Ascending aorta (tissue), 2 donors: Measurements from ENCODE around the gene LHX2. TPM values are rescaled to one million over a fixed set of nuclear protein-coding genes. Genes with fewer than 3 reads are reported as not detected.
A peak's percentile ranks its signal among the peaks of the same experiment; 100 is the strongest.

Experiments
- DNase-seq, 2 donors: peaks; one replicate each; pipeline ENCODE4 v3.0.0-alpha.2; 2019; ENCODE audit warnings: low spot score in 2 of 2
- H3K27ac ChIP-seq, 2 donors: fragments of 200-600 bp; sonication (generic); one replicate each; pipeline ENCODE4 v1.5.1; 2016 to 2017; ENCODE audit warnings: mild to moderate bottlenecking in 1 of 2
- H3K27me3 ChIP-seq: fragments of 200-600 bp; sonication (generic); one replicate; pipeline ENCODE4 v1.5.1; 2017
- H3K36me3 ChIP-seq, 2 donors: fragments of 200-600 bp; sonication (generic); one replicate each; pipeline ENCODE4 v1.5.1; 2016
- H3K4me1 ChIP-seq, 2 donors: fragments of 200-600 bp; sonication (generic); one replicate each; pipeline ENCODE4 v1.5.1; 2016 to 2017; ENCODE audit warnings: mild to moderate bottlenecking in 1 of 2
- H3K4me3 ChIP-seq, 2 donors: fragments of 200-600 bp; sonication (generic); one replicate each; pipeline ENCODE4 v1.5.1; 2016 to 2017; ENCODE audit warnings: mild to moderate bottlenecking in 1 of 2
- H3K9me3 ChIP-seq, 2 donors: fragments of 200-600 bp; sonication (generic); one replicate each; pipeline ENCODE4 v1.5.1; 2016
- CTCF ChIP-seq, 3 experiments: fragments of 200-600 bp in 2 of 3; fragments of 450-650 bp in 1 of 3; sonication (generic) in 2 of 3; IDR thresholded peaks; one replicate each; pipeline ENCODE4 v1.5.1; 2016 to 2019; ENCODE audit warnings: antibody characterized with exemption in 3 of 3, mild to moderate bottlenecking in 1 of 3, moderate library complexity in 1 of 3
- intact Hi-C: fragments of 100-400 bp; cut with DNase I; formaldehyde crosslinking; loops from one replicate; pipeline ENCODE4 v1.15.1; 2023
- total RNA-seq: library from RNA; depleted of rRNA; stranded (reverse); fragments of >200 nt; gene quantifications from one replicate; pipeline ENCODE4 v1.1.0, GENCODE V29; 2016

The LHX2 gene
- total RNA-seq, 1 donor from 2014 or later: not detected

GRCh38 chr9:124017051-124017928 is 5.7 kb downstream of the LHX2 start:
- peaks cover 65% of the 10 kb centered on the region for H3K27me3 ChIP-seq
- peaks cover 8 to 24% of the 10 kb centered on the region in 2 donors for H3K4me1 ChIP-seq
- no peak for TF ChIP-seq CTCF (IDR thresholded peaks at IDR 0.05)
- H3K36me3 ChIP-seq: no peaks in the 10 kb centered on the region
- H3K4me3 ChIP-seq: peak overlapping the region; percentile 48
- intact Hi-C loops: no loop called here
- no peak for DNase-seq
- no peaks in the 10 kb centered on the region for H3K9me3 ChIP-seq
- no peak overlapping the region for H3K27ac ChIP-seq

DNA sequence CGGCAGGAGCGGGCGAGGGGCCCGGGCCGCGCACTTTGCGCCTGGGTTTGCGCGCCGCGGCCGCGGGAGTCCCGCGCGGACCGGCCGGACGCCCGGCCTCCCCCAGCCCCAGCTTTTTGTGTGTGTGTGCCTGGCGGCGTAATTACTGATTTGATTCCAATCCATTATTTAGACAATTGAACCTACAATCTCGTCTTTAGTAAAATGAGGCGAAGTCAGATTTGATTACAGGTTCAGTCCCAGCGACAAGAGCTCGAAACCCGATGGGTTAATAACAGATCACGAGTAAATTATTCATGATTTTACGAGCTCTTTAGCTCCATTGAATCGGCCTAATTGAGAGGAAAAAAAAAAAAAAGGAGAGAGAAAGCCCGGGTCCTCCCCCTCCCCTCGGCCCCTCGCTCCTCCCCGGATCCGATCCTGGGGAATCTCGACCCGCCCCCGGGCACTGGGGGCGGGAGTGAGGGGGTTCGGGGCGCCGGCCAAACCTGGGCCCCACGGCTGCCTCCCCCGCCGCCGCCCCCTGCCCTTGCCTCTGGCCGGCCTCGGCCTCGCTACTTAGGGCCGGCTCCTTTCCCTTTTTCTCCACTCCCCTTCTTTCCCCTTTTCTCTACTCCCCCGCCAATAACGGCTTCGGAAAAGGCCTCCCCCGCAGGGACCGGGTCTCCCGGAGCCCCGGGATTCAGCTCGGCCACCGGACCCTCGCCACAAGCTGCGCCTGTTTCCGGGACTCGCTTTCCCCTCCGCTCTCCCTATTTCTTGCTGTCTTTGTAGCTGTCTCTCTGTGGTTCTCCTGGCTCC is 6.6 kb downstream of the LHX2 start:
- Histone ChIP-seq H3K4me3 (peak overlapping the region; percentile 48), H3K36me3 (no peaks in the 10 kb centered on the region), H3K4me1 (peaks cover 4 to 20% of the 10 kb centered on the region in 2 donors), H3K9me3 (no peaks in the 10 kb centered on the region), H3K27me3 (peaks cover 64% of the 10 kb centered on the region), H3K27ac (no peak overlapping the region)
- DNase-seq: no peak
- intact Hi-C loops: no loop called here
- TF ChIP-seq CTCF (IDR thresholded peaks at IDR 0.05): no peak

DNA sequence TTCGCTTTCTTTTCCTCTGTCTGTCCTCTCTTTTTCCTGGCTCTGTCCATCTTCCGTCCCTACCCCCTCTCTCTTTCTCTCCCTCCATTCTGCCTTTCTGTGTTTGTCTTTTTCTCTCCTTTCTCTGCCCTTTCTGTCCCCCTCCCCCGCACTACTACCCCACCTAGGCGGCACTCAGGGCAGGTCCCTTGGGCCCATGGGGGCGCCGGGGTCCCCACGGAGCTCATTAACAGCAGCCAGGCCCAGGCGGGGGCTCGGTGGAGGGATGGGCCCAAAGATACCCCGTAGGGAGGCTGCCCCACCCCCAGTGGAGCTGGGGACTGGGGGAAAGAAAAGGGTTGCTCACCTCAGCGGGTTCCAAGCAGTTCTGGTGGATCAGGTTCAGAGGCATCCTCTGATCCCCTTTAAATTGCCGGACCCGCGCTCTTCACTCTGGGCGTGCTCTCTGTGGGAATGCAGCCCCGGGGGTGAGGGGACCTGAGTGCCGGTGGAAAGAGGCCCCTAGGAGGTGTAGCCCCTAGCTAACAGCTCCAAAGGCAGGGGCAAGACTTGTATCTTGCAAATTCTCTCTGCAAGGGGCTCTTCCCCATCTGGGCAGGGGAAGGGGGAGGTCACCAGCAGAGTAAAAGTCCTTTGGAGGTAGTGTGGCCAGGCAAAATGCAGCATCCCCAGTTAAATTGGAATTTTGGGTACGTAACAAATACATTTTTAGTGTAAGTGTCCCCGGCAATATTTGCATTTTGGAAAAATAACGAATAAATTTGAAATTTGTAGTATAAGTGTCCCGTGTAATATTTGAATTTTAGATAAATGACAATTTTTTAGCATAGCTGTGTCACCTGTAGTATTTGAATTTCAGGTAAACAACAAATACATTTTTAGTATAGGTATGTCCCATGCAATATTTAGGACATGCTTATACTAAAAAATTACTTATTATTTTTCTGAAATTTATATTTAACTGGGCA is 7.4 kb downstream of the LHX2 start:
- DNase-seq: no peak
- Histone ChIP-seq H3K4me3 (peak overlapping the region in 1 of 2 donors; percentile 48), H3K9me3 (no peaks in the 10 kb centered on the region), H3K27ac (no peak overlapping the region), H3K36me3 (no peaks in the 10 kb centered on the region), H3K4me1 (peaks cover 4 to 20% of the 10 kb centered on the region in 2 donors), H3K27me3 (peaks cover 69% of the 10 kb centered on the region)
- TF ChIP-seq CTCF (IDR thresholded peaks at IDR 0.05): no peak
- intact Hi-C loops: no loop called here

DNA sequence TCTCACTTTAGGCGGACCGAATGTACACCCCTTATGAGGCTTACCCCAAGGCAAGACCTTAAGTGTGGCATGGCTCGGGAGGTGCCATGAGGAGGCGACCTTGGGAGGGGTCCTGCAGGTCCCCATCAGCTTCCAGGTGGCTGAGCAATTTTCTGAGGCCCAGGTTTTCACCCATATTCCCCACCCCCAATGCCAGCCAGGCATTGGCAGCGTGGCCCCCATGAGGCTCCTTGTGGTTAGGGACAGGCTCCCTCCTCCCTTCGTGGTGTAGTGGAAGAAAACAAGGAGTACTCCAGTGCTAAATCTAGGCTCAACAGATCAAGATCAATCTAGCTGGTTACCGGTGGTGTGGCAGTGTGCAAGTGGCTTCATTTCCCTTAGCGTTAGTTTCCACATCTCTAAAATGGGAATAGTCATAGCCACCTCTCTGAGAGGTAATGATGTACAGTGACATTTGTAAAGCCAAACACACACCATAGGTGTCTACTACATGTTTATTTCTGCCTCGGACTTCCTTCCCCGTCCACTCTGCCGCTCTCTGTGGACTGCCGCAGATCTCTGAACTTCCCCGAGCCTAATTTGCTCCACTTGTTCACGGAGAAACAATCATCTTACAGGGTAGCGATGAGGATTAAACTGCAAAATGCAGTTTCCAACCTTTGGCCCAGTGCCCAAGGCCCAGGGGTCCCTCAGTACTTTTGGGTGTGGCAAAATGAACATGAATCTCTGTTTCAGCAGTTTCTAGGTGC is 8.4 kb downstream of the LHX2 start:
- Histone ChIP-seq H3K4me3 (no peak overlapping the region), H3K9me3 (no peaks in the 10 kb centered on the region), H3K36me3 (no peaks in the 10 kb centered on the region), H3K27ac (no peak overlapping the region), H3K27me3 (peaks cover 69% of the 10 kb centered on the region), H3K4me1 (peaks cover 4 to 20% of the 10 kb centered on the region in 2 donors)
- DNase-seq: no peak
- TF ChIP-seq CTCF (IDR thresholded peaks at IDR 0.05): no peak
- intact Hi-C loops: loop anchor here (10.0 kb wide), 1 partner anchor 735 kb away; no protein-coding TSS in a partner anchor
